ENCODE data around the gene DHX9. TPM values are rescaled to one million over a fixed set of nuclear protein-coding genes. Genes with fewer than 3 reads are reported as not detected.

The DHX9 gene
- total and polyA plus RNA-seq, 8 donors: 29.0 to 196 (median 54.5) TPM

- TF ChIP-seq POLR2AphosphoS5 (IDR thresholded peaks at IDR 0.05): no peak
- TF ChIP-seq EP300 (IDR thresholded peaks at IDR 0.05): no peak
- no peak for TF ChIP-seq POLR2A (IDR thresholded peaks at IDR 0.05)
- TF ChIP-seq CTCF (IDR thresholded peaks at IDR 0.05): no peak
- H3K27ac ChIP-seq: no peak overlapping the region
- H3K4me3 ChIP-seq: no peak overlapping the region
- intact Hi-C loops (cut with DNase I; ENCODE audit: low total_unique reads): no loop called here
- no peak for DNase-seq
- H3K36me3 ChIP-seq: peaks cover 82 to 100% (median 99%) of the 10 kb centered on the region in 4 donors
- H3K4me1 ChIP-seq: peaks cover 0 to 6% (median 0%) of the 10 kb centered on the region in 4 donors
- H3K27me3 ChIP-seq: no peaks in the 10 kb centered on the region
- 90 to 99% (median 97%) methylated on average over 2 to 3 of the region's 3 CpGs for WGBS, 5 donors
- no peaks in the 10 kb centered on the region for H3K9me3 ChIP-seq
These were observed 33.7 kb downstream of the DHX9 start for GRCh38 chr1:182872881-182873280.

DNA sequence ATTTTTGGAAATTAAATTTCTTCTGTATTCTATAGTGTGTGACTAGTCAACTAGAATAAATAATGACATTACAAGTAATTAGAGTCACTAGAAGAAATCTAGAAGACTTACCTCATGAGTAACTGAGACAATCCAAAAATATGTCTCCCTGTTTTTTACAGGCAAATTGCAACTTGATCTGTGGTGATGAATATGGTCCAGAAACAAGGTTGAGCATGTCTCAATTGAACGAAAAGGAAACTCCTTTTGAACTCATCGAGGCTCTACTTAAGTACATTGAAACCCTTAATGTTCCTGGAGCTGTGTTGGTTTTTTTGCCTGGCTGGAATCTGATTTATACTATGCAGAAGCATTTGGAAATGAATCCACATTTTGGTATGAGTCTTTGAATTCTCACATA lies 36.7 kb downstream of the DHX9 start:
- no peak for DNase-seq
- Histone ChIP-seq H3K27ac (no peak overlapping the region), H3K4me3 (no peak overlapping the region), H3K4me1 (peaks cover 0 to 6% (median 0%) of the 10 kb centered on the region in 4 donors), H3K9me3 (no peaks in the 10 kb centered on the region), H3K27me3 (no peaks in the 10 kb centered on the region), H3K36me3 (peaks cover 91 to 100% (median 99%) of the 10 kb centered on the region in 4 donors)
- TF ChIP-seq EP300 (IDR thresholded peaks at IDR 0.05) (no peak), CTCF (IDR thresholded peaks at IDR 0.05) (no peak), POLR2AphosphoS5 (IDR thresholded peaks at IDR 0.05) (no peak), POLR2A (IDR thresholded peaks at IDR 0.05) (no peak)
- intact Hi-C loops (cut with DNase I; ENCODE audit: low total_unique reads): no loop called here
- 85 to 97% (median 95%) methylated on average over 2 of the region's 2 CpGs for WGBS, 5 donors

DNA sequence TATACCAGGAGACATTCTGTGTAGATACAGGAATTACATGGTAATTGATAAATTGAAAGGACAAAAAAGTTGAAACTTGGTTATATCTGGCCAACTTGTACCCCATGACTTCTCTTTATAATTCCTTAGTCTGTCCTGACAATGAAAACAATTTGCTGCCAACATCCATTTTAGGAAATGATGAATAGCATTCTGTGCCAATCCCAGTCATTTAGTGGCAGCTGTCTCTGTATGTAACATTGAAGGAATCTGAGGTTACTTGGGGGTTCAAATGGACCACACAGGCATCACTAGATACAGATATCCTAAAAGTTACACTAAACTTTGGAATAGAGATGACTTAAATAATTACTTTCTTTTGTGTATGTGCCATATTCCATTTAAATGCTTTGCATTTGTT lies 38.2 kb downstream of the DHX9 start:
- no peak for DNase-seq
- TF ChIP-seq EP300 (IDR thresholded peaks at IDR 0.05): no peak
- no peak for TF ChIP-seq POLR2AphosphoS5 (IDR thresholded peaks at IDR 0.05)
- TF ChIP-seq CTCF (IDR thresholded peaks at IDR 0.05): no peak
- no peak for TF ChIP-seq POLR2A (IDR thresholded peaks at IDR 0.05)
- Histone ChIP-seq H3K36me3 (peaks cover 95 to 100% (median 99%) of the 10 kb centered on the region in 4 donors), H3K4me3 (no peak overlapping the region), H3K27me3 (no peaks in the 10 kb centered on the region), H3K9me3 (no peaks in the 10 kb centered on the region), H3K4me1 (peaks cover 0 to 6% (median 0%) of the 10 kb centered on the region in 4 donors), H3K27ac (no peak overlapping the region)
- intact Hi-C loops (cut with DNase I; ENCODE audit: low total_unique reads): no loop called here

- H3K27ac ChIP-seq: no peak overlapping the region
- peaks cover 0 to 6% (median 0%) of the 10 kb centered on the region in 4 donors for H3K4me1 ChIP-seq
These were observed 38.7 kb downstream of the DHX9 start for GRCh38 chr1:182877842-182878241.

More at GRCh38 chr1:182877842-182878241, 38.7 kb downstream of the DHX9 start:
- peaks cover 95 to 100% (median 99%) of the 10 kb centered on the region in 4 donors for H3K36me3 ChIP-seq
- no peaks in the 10 kb centered on the region for H3K27me3 ChIP-seq
- H3K9me3 ChIP-seq: no peaks in the 10 kb centered on the region
- no peak for TF ChIP-seq CTCF (IDR thresholded peaks at IDR 0.05)
- intact Hi-C loops (cut with DNase I; ENCODE audit: low total_unique reads): no loop called here
- no peak for DNase-seq
- no peak overlapping the region for H3K4me3 ChIP-seq
- 88 to 95% (median 92%) methylated on average over 7 of the region's 7 CpGs for WGBS, 5 donors
